ELR (cell line): ENCODE measurements around the gene SLC38A1.
"Not testable (repeated sequence)": the region's sequence is repeated elsewhere in the genome, so short reads cannot be mapped to it uniquely, and the experiment has no call there.

Source experiments
- DNase-seq: peaks from one replicate; pipeline ENCODE4 v3.0.0-alpha.2; 2015; ENCODE audit warnings: low read depth

SLC38A1 gene

GRCh38 chr12:46164186-46164761 lies 104.6 kb downstream of the SLC38A1 start:
- no peak for DNase-seq

GRCh38 chr12:46162549-46163076 lies 106.2 kb downstream of the SLC38A1 start:
- DNase-seq, result not testable (repeated sequence)

GRCh38 chr12:46160981-46161690 lies 107.7 kb downstream of the SLC38A1 start:
- no peak for DNase-seq

DNA sequence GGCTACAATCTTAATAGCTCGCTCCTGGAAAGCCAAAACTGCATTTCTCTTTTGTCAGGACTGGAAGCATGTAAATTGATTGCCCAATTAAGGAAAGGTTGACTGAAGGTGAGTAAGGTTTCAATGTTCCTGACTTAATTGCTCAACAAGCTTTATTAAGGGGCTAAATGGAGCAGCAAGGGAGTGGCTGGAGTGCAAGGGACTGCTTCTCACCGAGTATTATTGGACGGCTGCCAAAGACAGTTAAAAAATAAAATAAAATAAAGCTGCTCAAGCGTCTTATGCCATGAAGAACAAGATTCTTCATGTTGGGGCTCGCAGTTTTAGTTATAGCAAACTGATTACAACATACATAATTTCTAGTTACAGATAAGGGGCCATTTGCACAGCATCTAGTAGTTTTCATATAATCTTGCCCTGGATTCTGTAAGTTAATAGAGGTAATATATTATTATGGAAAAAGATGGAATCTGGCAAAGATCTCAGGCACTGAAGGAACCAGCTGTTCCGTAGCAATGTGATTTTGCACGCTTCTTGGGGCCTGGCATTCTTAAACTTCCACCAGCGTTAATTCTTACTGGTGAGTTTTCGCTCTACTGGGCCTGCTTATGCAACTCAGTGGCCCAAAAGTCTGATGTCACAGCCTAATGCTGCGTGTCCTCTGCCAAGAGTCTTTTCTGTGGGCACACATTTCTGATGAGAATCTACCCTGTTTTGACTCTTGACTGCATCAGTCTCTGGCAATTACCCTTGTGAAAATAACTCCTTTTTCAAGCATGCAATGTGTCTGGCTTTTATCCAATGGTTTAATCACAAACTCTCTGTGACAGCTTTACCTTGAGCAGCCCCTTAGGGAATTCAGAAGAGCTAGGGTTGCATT lies 108.5 kb downstream of the SLC38A1 start:
- DNase-seq, result no peak

- DNase-seq, result no peak
These were observed 109.4 kb downstream of the SLC38A1 start for GRCh38 chr12:46159309-46159901.

GRCh38 chr12:46158501-46158900 lies 110.3 kb downstream of the SLC38A1 start:
- DNase-seq, result no peak

DNA sequence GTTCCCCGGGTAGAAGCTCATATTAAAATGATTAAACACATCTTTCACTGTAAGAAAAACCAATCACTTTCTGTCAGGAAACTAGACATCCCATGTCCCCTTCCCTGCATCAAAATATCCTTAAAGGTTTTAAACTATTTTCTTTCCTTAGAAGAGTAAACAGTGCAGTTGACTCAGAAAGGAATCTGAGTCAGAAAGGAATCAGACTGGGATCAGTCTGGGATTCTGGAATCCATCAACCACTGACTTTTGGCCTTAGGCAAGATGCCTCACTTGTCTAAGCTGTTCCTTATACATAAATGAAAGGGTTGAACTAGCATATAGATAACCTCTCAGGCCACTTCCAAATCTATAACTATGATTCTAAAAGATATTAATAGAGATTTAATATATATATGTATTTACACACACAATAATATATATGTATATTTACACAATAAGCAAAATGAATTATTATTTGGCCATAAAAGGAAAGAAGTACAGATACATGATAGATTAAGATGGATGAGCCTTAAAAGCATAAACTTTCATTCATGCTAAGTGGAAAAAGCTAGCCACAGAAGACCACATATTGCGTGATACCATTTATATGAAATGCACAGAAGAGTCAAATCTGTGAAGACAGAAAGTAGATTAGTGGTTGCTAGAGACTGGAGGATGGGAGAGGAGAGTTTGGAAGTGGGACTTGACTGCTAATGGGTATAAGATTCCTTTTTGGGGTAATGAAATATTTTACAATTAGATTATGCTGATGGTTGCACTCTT lies 114.4 kb downstream of the SLC38A1 start:
- peak; percentile 92 for DNase-seq

GRCh38 chr12:46153268-46153872 lies 115.5 kb downstream of the SLC38A1 start:
- DNase-seq, result peak; percentile 65

GRCh38 chr12:46152456-46152855 lies 116.4 kb downstream of the SLC38A1 start:
- DNase-seq, result no peak

- no peak for DNase-seq
These were observed 118.1 kb downstream of the SLC38A1 start for GRCh38 chr12:46150735-46151134.

DNA sequence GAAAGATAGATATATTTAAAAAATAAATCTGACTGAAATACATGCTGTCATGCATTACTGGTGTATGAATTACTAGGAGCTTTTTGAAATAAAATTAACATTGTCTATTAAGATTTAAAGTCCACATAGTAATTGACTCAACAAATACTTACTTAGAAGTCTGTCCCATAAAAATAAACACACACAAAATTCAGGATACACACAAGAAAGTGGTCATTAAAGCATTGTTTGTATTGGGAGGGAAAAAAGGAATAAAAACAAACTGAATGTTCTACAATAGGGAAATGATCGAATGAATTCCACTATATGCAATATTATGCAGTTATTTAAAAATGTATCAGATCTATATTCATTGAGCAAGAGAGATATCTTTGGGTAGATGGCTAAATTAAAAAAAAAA lies 118.9 kb downstream of the SLC38A1 start:
- DNase-seq, result no peak

GRCh38 chr12:46149079-46149464 lies 119.8 kb downstream of the SLC38A1 start:
- no peak for DNase-seq

GRCh38 chr12:46148327-46149078 lies 120.3 kb downstream of the SLC38A1 start:
- DNase-seq, result no peak

DNA sequence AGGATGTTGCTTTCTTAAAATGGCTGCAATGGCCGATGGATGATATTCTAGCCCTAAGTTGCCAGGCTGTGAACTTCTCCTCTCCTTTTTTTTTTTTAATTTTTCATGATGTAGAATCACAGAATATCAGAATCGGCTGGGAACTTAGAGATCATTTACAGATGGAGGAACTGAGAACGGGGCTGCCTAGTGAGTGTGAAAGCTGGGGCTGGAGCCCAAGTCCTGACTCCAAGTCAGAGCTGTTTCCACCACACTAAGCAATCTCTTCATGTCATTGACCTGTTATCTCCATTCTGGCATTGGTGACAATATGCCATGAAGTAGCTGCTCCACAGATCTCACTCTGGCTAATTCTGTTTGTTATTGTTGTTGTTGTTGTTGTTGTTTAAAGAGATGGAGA lies 121.7 kb downstream of the SLC38A1 start:
- no peak for DNase-seq

GRCh38 chr12:46145881-46146280 lies 123.0 kb downstream of the SLC38A1 start:
- no peak for DNase-seq

DNA sequence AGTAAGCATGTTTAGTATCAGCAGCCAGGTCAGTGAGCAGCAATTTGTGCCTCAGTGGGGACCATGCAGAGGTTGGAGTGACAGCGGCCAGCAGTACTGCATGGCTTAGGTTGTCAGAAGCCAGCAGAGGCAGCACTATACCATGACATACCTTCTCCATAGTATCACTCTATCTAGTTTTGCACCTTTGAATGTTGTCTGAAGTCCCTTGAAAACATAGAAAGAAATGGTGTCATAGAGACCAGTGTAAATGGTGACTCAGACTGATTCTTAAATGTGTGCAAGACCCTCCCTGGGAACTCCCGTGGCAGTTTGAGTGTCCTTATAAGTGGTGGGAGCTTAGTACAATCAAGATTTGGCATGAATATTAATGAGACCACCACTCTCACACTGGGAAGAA lies 124.4 kb downstream of the SLC38A1 start:
- no peak for DNase-seq

DNA sequence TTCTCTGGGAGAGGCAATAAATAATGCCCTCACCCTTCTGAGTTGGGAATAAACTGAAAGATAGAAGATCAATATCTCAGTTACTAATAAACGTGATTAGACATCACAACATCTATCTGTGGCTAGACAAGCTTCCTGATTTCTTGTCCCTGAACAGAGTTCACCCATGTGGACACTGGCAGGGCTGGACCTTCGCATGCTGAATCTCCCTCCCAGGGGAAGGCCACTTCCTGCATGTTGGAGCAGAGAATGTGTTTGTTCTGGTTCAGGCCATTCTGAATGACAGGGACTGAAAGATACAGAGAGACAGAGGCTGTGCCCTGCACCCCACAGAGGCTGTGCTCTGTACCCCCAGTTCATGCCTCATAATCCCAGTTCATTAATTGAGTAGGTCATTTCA lies 132.6 kb downstream of the SLC38A1 start:
- no peak for DNase-seq

- no peak for DNase-seq
These were observed 133.1 kb downstream of the SLC38A1 start for GRCh38 chr12:46135750-46136149.

DNA sequence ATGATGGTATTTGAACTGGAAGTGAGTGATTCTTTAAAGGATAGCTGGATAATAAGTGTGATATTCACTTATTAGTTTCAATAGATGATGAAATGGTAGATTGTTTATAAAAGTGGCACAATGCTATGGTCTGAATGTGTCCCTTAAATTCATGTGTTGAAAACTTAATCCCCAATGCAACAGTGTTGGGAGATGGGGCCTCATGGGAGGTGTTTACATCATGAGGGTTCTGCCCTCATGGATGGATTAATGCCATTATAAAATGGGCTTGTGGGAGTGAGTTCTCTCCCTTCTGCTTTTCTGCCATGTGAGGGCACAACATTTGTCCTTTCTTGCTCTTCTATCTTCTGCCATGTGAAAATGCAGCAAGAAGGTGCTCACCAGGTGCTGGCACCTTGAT lies 134.0 kb downstream of the SLC38A1 start:
- no peak for DNase-seq

DNA sequence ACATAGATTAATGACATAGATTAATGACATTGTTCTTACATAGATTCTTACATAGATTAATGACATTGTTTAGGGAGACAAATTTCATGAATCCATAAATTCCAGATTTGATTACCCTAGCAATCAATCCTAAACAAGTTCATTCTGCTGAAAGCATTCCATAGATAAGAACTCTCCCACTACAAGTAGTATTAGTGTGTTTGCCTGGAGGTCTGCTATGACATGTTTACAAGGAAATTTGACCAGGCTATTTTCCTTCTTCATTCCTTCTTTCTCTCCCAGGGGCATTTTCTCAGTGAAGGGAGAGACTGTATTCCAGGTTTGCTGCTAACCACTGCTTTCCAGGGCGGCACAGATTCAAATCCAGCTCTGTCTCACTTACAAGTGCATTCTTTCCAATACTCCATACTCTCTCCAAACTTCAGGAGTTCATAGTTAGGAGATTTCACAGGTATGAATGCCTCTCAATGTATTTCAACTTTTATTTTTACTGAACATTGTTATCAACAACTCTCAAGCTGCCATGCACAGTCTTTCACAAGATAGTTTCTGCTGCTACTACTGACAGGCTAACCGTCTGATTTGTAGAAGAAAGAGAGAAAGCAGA lies 134.5 kb downstream of the SLC38A1 start:
- no peak for DNase-seq
